Ovary (tissue), 10 donors: ENCODE results near the gene SOCS6. TPM values are rescaled to one million over a fixed set of nuclear protein-coding genes. Genes with fewer than 3 reads are reported as not detected.
A peak's percentile ranks its signal among the peaks of the same experiment; 100 is the strongest.
"Not testable (repeated sequence)": the region's sequence is repeated elsewhere in the genome, so short reads cannot be mapped to it uniquely, and the experiment has no call there.

Source experiments
- DNase-seq, 5 donors: peaks; one replicate each; pipeline ENCODE4 v3.0.0-alpha.2; 2019 to 2020
- H3K27ac ChIP-seq, 2 donors: fragments of 200-600 bp; one replicate each; pipeline versions ENCODE4 v1.5.1 to v1.8.0; 2019 to 2022
- H3K27me3 ChIP-seq: fragments of 200-600 bp; one replicate; pipeline ENCODE4 v1.8.0; 2022
- H3K36me3 ChIP-seq: fragments of 200-600 bp; sonication (generic); one replicate; pipeline ENCODE4 v1.5.1; 2019
- H3K4me1 ChIP-seq: one replicate; pipeline ENCODE4 v1.8.1; 2013; ENCODE audit warnings: mild to moderate bottlenecking, moderate library complexity; ENCODE audit not compliant: insufficient read depth
- H3K4me3 ChIP-seq: fragments of 200-600 bp; sonication (generic); one replicate; pipeline ENCODE4 v1.5.1; 2017
- H3K9me3 ChIP-seq, 2 donors: fragments of 200-600 bp in 1 of 2; sonication (generic) in 1 of 2; one replicate each; pipeline versions ENCODE4 v1.5.1 to v1.8.1; 2013 to 2019; ENCODE audit warnings: mild to moderate bottlenecking in 1 of 2, moderate library complexity in 1 of 2
- EP300 ChIP-seq: sonication (generic); formaldehyde crosslinking; IDR thresholded peaks from one replicate; pipeline ENCODE4 v1.6.1; 2017; ENCODE audit warnings: antibody characterized with exemption
- POLR2A ChIP-seq: fragments of 450-650 bp; IDR thresholded peaks from one replicate; pipeline ENCODE4 v1.6.1; 2017; ENCODE audit warnings: antibody characterized with exemption, mild to moderate bottlenecking, moderate library complexity
- WGBS, 3 donors: extraction: QIAGEN DNeasy Blood & Tissue Kit in 1 of 3; methylation state at CpG; one replicate each; pipeline versions ENCODE4 v1.1.5 to v1.1.7; 2013 to 2017; 5-methylcytosine and 5-hydroxymethylcytosine counted together
- intact Hi-C, 4 donors: fragments of 100-400 bp; cut with DNase I; formaldehyde crosslinking; loops; one replicate each; pipeline versions ENCODE4 v1.11.0 to v1.15.1; 2022 to 2023
- long read RNA-seq, 3 donors: library from polyadenylated mRNA in 2 of 3; unstranded in 2 of 3; transcript quantifications; one replicate each; pipeline ENCODE4 v2.0.0 and lab custom pipeline, GENCODE V29; 2021 to 2026
- polyA plus RNA-seq, 2 donors: library from polyadenylated mRNA; stranded (reverse); fragments of 200-250 nt in 1 of 2; fragments of 350-450 nt in 1 of 2; fragmentation: Illumina TruSeq in 1 of 2; extraction: RNeasy Lipid Tissue Mini Kit (QIAGEN cat#74804) in 1 of 2; gene quantifications; one replicate each; pipeline ENCODE4 v1.2.3, GENCODE V29; 2013 to 2014
- total RNA-seq, 7 donors: library from RNA; depleted of rRNA in 2 of 7; stranded (reverse); fragments of >200 nt in 2 of 7; fragmentation: NEBNext Ultra II Directional in 3 of 7; extraction: Animal tissue kit (Norgen Biotek cat#: 25700) in 3 of 7; gene quantifications; one replicate each; pipeline versions ENCODE4 v1.1.0 to v1.2.4, GENCODE V29; 2016 to 2023
- TF ChIP-seq, protein P1 (sequence below), 3 donors: fragments of 450-650 bp in 2 of 3; fragments of 200-600 bp in 1 of 3; IDR thresholded peaks; one replicate each; pipeline versions ENCODE4 v1.5.1 to v1.8.0; 2016 to 2022; ENCODE audit warnings: antibody characterized with exemption in 3 of 3, mild to moderate bottlenecking in 1 of 3
- donor health status: DM: no; HTN: no; CAD: no; lungs with moderate emphysema.
- donor health status: DM: no; HTN: no; CAD: no.
- donor health status: Bipolar disorder and iron deficiency.
- donor health status: DM: yes; HTN: yes; CAD: no.
- donor health status: DM: no; HTN: no; CAD: no.
- donor health status: DM: yes; HTN: yes; CAD: no.

Gene SOCS6, protein sequence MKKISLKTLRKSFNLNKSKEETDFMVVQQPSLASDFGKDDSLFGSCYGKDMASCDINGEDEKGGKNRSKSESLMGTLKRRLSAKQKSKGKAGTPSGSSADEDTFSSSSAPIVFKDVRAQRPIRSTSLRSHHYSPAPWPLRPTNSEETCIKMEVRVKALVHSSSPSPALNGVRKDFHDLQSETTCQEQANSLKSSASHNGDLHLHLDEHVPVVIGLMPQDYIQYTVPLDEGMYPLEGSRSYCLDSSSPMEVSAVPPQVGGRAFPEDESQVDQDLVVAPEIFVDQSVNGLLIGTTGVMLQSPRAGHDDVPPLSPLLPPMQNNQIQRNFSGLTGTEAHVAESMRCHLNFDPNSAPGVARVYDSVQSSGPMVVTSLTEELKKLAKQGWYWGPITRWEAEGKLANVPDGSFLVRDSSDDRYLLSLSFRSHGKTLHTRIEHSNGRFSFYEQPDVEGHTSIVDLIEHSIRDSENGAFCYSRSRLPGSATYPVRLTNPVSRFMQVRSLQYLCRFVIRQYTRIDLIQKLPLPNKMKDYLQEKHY
- total RNA-seq (10 to 100 TPM in 6 of 7 donors, 1 to 10 TPM in 1; 9.8 to 23.8 (median 17.7) TPM), polyA plus RNA-seq (1 to 10 TPM; 8.1 to 8.8 TPM)
- long read RNA-seq, donor 1, full-length matches to known transcripts, result 20 of 21 reads
- long read RNA-seq, donor 1, partial matches to known transcripts, result 1 of 21 reads
- long read RNA-seq, donor 1, other reads (novel, unspliced or antisense), result 0 of 21 reads
- long read RNA-seq, donor 2, full-length matches to known transcripts, result 12 of 12 reads
- long read RNA-seq, donor 2, partial matches to known transcripts, result 0 of 12 reads
- long read RNA-seq, donor 2, other reads (novel, unspliced or antisense), result 0 of 12 reads
- long read RNA-seq, donor 3, full-length matches to known transcripts, result 19 of 25 reads
- long read RNA-seq, donor 3, partial matches to known transcripts, result 3 of 25 reads
- long read RNA-seq, donor 3, other reads (novel, unspliced or antisense), result 3 of 25 reads

DNA sequence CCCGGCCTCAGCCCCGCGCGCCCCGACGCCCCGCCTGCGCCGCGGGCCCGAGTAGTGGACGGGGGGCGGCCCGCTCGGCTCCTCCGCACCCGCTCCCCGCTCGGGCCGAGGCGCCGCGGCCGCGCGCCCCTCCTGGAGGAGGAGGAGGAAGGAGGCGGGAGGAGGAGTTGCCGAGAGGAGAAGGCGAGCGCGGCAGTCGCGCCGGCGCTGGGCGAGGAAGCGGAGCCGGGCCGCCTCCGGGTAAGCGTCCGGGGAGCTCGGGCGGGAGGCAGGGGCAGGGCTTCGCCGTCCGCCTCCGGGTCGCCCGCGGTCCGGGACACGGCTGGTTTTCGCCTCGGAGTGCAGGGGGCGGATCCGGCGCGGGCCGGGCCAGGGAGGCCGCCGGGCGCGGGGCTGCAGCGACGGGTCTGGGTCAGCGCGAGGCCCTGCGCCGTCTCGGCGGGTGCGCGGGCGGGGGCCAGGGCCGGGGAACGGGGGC, at the start of gene SOCS6:
Gene SOCS6 (plus strand): TSS at position 195 of the 478 bp plus-strand sequence. CDS start 35,624 bp downstream, outside the sequence.
- peak; percentile 38 to 74 (median 58) for DNase-seq
- Histone ChIP-seq H3K9me3 (no peaks in the 10 kb centered on the region), H3K4me1 (peaks cover 12% of the 10 kb centered on the region), H3K27ac (peak within 1 kb of the TSS; percentile 90 to 96), H3K36me3 (no peaks in the 10 kb centered on the region), H3K27me3 (no peaks in the 10 kb centered on the region), H3K4me3 (peak within 1 kb of the TSS; percentile 78)
- intact Hi-C loops, result loop anchor here in 1 of 4 donors (5.0 kb wide), 1 partner anchor 82 kb away; the partner anchor contains the start of gene RTTN
- TF ChIP-seq, protein P1, sequence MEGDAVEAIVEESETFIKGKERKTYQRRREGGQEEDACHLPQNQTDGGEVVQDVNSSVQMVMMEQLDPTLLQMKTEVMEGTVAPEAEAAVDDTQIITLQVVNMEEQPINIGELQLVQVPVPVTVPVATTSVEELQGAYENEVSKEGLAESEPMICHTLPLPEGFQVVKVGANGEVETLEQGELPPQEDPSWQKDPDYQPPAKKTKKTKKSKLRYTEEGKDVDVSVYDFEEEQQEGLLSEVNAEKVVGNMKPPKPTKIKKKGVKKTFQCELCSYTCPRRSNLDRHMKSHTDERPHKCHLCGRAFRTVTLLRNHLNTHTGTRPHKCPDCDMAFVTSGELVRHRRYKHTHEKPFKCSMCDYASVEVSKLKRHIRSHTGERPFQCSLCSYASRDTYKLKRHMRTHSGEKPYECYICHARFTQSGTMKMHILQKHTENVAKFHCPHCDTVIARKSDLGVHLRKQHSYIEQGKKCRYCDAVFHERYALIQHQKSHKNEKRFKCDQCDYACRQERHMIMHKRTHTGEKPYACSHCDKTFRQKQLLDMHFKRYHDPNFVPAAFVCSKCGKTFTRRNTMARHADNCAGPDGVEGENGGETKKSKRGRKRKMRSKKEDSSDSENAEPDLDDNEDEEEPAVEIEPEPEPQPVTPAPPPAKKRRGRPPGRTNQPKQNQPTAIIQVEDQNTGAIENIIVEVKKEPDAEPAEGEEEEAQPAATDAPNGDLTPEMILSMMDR (IDR thresholded peaks at IDR 0.05), result no peak
- TF ChIP-seq EP300 (no peak), POLR2A (no peak)
- WGBS, 3 donors, result 0 to 1% (median 1%) methylated on average over 27 to 77 of the region's 77 CpGs

DNA sequence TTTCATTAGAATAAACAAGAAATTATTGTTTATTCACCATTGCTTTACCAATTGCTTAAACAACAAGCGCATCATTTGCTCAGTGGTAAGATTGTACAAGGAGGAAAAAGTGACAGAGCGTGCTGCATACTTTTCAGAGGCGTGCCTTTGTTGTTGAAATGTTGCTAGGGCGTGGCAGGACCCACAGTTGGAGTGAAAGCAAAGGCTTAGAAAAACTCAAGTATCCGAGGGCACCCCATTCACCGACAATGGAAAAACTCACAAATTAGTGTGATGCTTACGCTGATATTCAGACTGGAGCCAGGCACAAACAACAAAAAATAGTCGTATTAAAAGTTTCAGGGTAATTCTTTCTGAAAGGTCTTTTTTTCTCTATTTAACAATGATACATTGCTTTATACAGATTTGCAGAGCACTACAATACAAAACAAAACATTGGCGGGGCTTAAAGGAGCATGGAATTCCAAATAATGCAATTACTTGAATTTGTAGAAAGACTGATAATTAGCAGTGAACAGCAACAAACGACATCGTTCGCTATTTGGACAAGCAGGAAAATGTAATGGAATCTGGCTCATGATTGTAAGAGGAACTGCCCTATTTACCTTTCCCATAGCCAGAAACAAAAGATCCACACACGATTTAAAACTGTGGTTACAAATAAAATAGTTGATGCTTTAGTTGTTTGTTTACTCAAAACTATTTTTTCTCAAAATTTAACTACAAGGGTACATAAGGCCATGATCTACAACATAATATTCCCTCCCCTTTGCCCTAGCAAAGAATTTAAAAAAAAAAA, 45.5 kb upstream of the SOCS6 start:
- no peaks in the 10 kb centered on the region for H3K4me1 ChIP-seq
- no peak for TF ChIP-seq EP300
- TF ChIP-seq, protein P1 (IDR thresholded peaks at IDR 0.05), result no peak
- TF ChIP-seq POLR2A, result no peak
- H3K27ac ChIP-seq, result no peak overlapping the region
- intact Hi-C loops, result no loop called here
- H3K9me3 ChIP-seq, result no peaks in the 10 kb centered on the region
- 67 to 73% (median 68%) methylated on average over 13 of the region's 13 CpGs for WGBS, 3 donors
- H3K36me3 ChIP-seq, result no peaks in the 10 kb centered on the region
- no peak overlapping the region for H3K4me3 ChIP-seq
- DNase-seq, result no peak
- H3K27me3 ChIP-seq, result no peaks in the 10 kb centered on the region

DNA sequence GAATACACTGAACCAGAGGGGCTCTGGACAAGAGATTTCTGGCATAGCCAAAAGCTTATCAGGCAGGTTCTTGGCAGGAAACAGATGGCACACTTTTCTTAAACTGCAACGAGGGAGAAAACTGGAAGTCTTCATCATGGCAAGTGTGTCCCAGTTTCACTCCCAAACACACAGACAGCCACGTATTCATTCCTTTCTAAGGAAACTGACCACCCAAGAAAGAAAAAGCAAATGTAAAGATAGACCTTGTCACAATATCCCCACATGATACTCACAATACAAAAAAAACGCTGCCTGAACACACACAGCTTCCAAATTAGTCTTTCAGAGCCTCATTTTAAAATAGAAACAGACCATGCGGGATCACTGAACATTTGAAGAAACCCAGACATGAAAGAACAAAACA, 42.8 kb upstream of the SOCS6 start:
- 5 to 10% (median 8%) methylated on average over 4 of the region's 4 CpGs for WGBS, 3 donors
- no peaks in the 10 kb centered on the region for H3K9me3 ChIP-seq
- no peak overlapping the region for H3K27ac ChIP-seq
- H3K36me3 ChIP-seq, result no peaks in the 10 kb centered on the region
- no peak for TF ChIP-seq POLR2A
- no peak for TF ChIP-seq EP300
- TF ChIP-seq, protein P1 (IDR thresholded peaks at IDR 0.05), result no peak
- DNase-seq, result no peak
- no peak overlapping the region for H3K4me3 ChIP-seq
- H3K27me3 ChIP-seq, result no peaks in the 10 kb centered on the region
- H3K4me1 ChIP-seq, result no peaks in the 10 kb centered on the region
- intact Hi-C loops, result no loop called here

DNA sequence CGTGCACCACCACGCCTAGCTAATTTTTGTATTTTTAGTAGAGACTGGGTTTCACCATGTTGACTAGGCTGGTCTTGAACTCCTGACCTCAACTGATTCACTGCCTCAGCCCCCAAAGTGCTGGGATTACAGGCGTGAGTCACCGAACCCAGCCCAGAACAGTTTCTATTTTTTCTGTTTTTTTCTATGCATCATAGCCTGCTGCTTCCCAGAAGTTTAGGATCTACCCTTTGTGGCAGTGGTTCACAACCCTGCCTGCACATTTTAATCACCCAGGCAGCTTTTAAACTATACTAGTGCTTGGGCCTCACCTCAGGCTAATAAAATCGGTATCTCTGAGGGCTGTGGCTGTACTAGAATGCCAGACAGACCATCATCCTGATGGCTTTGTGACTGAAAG, 39.7 kb upstream of the SOCS6 start:
- Histone ChIP-seq H3K4me3 (no peak overlapping the region), H3K36me3 (no peaks in the 10 kb centered on the region), H3K9me3 (no peaks in the 10 kb centered on the region), H3K4me1 (no peaks in the 10 kb centered on the region), H3K27me3 (no peaks in the 10 kb centered on the region), H3K27ac (no peak overlapping the region)
- intact Hi-C loops, result no loop called here
- DNase-seq, result no peak
- TF ChIP-seq, protein P1 (IDR thresholded peaks at IDR 0.05), result no peak
- TF ChIP-seq EP300 (no peak), POLR2A (no peak)
- WGBS, 3 donors, result 68 to 81% (median 77%) methylated on average over 5 of the region's 5 CpGs

DNA sequence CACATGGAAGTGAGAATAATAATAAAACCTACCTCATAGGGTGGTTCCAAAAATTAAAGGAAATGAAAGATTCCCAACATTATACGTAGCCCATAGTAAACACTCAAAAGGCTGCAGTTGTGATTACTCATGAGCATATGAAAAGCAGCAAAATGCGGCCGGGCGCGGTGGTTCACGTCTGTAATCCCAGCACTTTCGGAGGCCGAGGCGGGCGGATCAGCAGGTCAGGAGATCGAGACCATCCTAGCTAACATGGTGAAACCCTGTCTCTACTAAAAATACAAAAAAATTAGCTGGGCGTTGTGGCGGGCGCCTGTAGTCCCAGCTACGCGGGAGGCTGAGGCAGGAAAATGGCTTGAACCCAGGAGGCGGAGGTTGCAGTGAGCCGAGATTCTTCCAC, 39.0 kb upstream of the SOCS6 start:
- H3K27ac ChIP-seq, H3K9me3 ChIP-seq, H3K4me3 ChIP-seq, H3K4me1 ChIP-seq, intact Hi-C loops, H3K27me3 ChIP-seq, DNase-seq, H3K36me3 ChIP-seq: not testable (repeated sequence)
- WGBS, 3 donors, result 95 to 98% (median 97%) methylated on average over 18 of the region's 18 CpGs
